ENCODE results near the gene CAMK1. TPM values are rescaled to one million over a fixed set of nuclear protein-coding genes. Genes with fewer than 3 reads are reported as not detected.

CAMK1 gene
- total and polyA plus RNA-seq, 9 of the 15 experiments (the other 6 are each of a cell fraction or from before 2014, with no cell fraction given), result 0.23 to 10.7 (median 6.0) TPM

GRCh38 chr3:9749645-9750555 is 19.8 kb downstream of the CAMK1 start, which contains the start of gene OGG1 (continued):
- TF ChIP-seq RHOXF2B (CRISPR knock-in tag; conservative IDR thresholded peaks at IDR 0.05) (no peak), KLF13 (tag; IDR thresholded peaks at IDR 0.05; ENCODE audit: borderline replicate concordance, low read depth) (peak; percentile 78; the same call in 1 of the 2 replicates), CHD1 (IDR thresholded peaks at IDR 0.05; ENCODE audit: low read length) (no peak), ZKSCAN8 (CRISPR knock-in tag; IDR thresholded peaks at IDR 0.05) (no peak), NBN (IDR thresholded peaks at IDR 0.05; ENCODE audit: low read depth) (peak; percentile 58; the same call in 1 of the 2 replicates), XRCC5 (IDR thresholded peaks at IDR 0.05; ENCODE audit: low read depth, low read length) (peak; percentile 36), BRCA1 (IDR thresholded peaks at IDR 0.05) (no peak), BRCA1 (CRISPR knock-in tag; IDR thresholded peaks at IDR 0.05) (no peak; the same call in 1 of the 2 replicates), ZFP1 (CRISPR knock-in tag; IDR thresholded peaks at IDR 0.05) (no peak), U2AF2 (optimal IDR thresholded peaks at IDR 0.05; ENCODE audit: low read depth, low read length) (no peak), ZBTB5 (IDR thresholded peaks at IDR 0.05) (peak; percentile 92), ARID2 (IDR thresholded peaks at IDR 0.05) (no peak), TEAD4 (IDR thresholded peaks at IDR 0.05; ENCODE audit: low read length) (peak; percentile 61), TEAD4 (CRISPR knock-in tag; IDR thresholded peaks at IDR 0.05; ENCODE audit: borderline replicate concordance) (no peak)
- TF ChIP-seq, protein P1, sequence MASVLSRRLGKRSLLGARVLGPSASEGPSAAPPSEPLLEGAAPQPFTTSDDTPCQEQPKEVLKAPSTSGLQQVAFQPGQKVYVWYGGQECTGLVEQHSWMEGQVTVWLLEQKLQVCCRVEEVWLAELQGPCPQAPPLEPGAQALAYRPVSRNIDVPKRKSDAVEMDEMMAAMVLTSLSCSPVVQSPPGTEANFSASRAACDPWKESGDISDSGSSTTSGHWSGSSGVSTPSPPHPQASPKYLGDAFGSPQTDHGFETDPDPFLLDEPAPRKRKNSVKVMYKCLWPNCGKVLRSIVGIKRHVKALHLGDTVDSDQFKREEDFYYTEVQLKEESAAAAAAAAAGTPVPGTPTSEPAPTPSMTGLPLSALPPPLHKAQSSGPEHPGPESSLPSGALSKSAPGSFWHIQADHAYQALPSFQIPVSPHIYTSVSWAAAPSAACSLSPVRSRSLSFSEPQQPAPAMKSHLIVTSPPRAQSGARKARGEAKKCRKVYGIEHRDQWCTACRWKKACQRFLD (CRISPR knock-in tag; IDR thresholded peaks at IDR 0.05), result peak; percentile 51; the same call in 1 of the 2 replicates
- TF ChIP-seq, protein P2, sequence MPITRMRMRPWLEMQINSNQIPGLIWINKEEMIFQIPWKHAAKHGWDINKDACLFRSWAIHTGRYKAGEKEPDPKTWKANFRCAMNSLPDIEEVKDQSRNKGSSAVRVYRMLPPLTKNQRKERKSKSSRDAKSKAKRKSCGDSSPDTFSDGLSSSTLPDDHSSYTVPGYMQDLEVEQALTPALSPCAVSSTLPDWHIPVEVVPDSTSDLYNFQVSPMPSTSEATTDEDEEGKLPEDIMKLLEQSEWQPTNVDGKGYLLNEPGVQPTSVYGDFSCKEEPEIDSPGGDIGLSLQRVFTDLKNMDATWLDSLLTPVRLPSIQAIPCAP (CRISPR knock-in tag; IDR thresholded peaks at IDR 0.05; ENCODE audit: borderline replicate concordance), result no peak
- TF ChIP-seq, protein P3, sequence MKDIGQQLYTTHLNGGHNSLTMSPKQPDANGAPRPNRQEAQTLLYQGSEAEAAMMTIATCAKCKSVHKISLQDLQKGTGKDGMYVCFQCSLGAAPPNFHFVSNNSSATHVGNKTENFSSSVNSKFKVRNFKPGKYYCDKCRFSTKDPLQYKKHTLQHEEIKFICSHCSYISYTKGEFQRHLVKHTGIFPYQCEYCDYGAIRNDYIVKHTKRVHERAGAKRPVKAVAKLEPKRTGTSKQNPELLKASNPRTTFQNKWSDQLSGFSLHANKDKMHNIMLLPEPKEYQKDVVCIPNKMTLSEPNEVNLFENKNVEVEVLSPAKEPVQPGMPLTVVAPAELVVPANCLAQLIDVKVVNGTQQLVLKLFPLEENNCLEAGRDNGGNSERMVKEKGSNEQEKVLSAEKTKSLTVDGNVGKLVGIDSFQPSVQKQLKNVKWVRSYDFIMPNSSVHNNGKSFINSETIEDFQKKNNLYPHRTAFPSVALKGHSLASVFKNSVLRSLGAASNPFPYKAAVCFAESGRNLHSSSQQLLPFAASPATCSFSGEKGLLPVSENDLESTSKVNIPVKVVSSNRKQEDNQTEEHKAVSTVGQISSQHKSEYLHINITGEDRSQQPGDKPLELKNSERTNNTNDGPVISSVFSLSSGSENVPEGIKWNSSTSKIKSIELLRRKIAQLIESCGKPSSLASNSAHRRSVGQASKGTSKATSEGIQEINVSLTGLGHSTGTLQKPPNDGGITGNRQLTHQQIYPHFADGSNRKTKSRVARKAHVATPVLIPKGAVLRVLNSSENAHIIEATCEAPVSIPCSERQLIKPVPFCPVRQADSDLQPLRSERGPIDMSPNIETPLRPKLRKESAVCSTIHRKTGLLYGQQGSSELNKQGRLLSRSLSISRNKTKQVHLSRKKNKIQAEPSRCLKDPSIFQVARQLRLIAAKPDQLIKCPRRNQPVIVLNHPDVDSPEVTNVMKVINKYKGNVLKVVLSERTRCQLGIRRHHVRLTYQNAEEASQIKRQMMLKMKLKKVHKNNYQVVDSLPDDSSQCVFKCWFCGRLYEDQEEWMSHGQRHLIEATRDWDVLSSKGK (CRISPR knock-in tag; IDR thresholded peaks at IDR 0.05), result no peak
